ENCODE measurements around the gene ADGRV1.

Gene ADGRV1

DNA sequence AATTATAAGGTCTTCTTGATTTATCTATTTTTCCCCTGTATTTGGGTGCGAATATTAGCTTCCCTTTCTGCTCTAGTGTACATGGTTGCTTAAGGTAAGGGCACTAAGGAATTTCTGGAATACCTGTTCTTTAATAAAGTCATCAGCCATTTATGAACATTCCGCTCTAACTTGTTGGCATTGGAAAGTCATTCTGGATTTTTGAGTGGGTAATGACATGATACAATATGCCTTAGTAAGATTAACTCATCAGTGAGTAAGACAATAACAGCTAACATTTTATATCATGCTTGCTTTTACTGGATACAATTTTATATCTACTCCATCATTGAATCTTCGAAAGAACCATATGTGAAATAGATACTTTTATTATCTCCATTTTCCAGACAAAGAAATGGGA, 628.4 kb downstream of the ADGRV1 start:
- Histone ChIP-seq H3K27me3 (ENCODE audit: insufficient read depth, poor library complexity, severe bottlenecking) (no peaks in the 10 kb centered on the region), H3K4me3 (replicated peaks; ENCODE audit: insufficient read depth, low read length) (no peak overlapping the region), H3K27ac (replicated peaks) (no peak overlapping the region)
- no peak for TF ChIP-seq SPI1 (IDR thresholded peaks at IDR 0.05; ENCODE audit: borderline replicate concordance, low read depth)
- TF ChIP-seq CTCF (IDR thresholded peaks at IDR 0.05; ENCODE audit: insufficient read depth, low read length) = no peak
- no peak for TF ChIP-seq GABPA (IDR thresholded peaks at IDR 0.05; ENCODE audit: low read depth)
- no peak for DNase-seq (ENCODE audit: low read depth in 1 of 2, low spot score in 1 of 2)

DNA sequence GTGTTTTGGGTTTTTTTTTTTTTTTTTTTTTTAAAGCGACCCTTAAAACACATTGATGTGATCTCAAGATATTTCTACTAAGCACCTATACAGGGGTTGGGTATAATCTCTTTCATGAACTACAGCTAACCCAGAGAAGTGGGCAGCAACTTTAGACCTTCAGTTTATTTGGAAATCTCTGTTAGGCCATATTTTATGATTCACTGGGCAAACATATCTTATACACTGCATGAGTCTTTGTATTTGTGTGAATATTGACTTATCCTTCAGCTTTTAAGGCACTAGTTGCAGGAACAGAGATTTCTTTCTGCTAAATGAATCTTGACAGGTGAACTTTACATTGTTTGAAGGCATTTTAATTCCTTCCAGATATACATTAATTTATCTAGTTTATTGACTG, 630.2 kb downstream of the ADGRV1 start:
- no peak for DNase-seq (ENCODE audit: low read depth in 1 of 2, low spot score in 1 of 2)
- Histone ChIP-seq H3K4me3 (replicated peaks; ENCODE audit: insufficient read depth, low read length) (no peak overlapping the region), H3K27me3 (ENCODE audit: insufficient read depth, poor library complexity, severe bottlenecking) (no peaks in the 10 kb centered on the region), H3K27ac (replicated peaks) (no peak overlapping the region)
- TF ChIP-seq CTCF (IDR thresholded peaks at IDR 0.05; ENCODE audit: insufficient read depth, low read length) (no peak), SPI1 (IDR thresholded peaks at IDR 0.05; ENCODE audit: borderline replicate concordance, low read depth) (no peak), POLR2AphosphoS5 (IDR thresholded peaks at IDR 0.05; ENCODE audit: low read depth) (no peak), REST (IDR thresholded peaks at IDR 0.05; ENCODE audit: insufficient replicate concordance, low read depth) (no peak), GABPA (IDR thresholded peaks at IDR 0.05; ENCODE audit: low read depth) (no peak)

GRCh38 chr5:91189480-91190313, 631.1 kb downstream of the ADGRV1 start:
- no peak for TF ChIP-seq GABPA (IDR thresholded peaks at IDR 0.05; ENCODE audit: low read depth)
- no peak for TF ChIP-seq REST (IDR thresholded peaks at IDR 0.05; ENCODE audit: insufficient replicate concordance, low read depth)
- no peak for TF ChIP-seq POLR2AphosphoS5 (IDR thresholded peaks at IDR 0.05; ENCODE audit: low read depth)
- TF ChIP-seq SPI1 (IDR thresholded peaks at IDR 0.05; ENCODE audit: borderline replicate concordance, low read depth) = no peak
- H3K4me3 ChIP-seq (replicated peaks; ENCODE audit: insufficient read depth, low read length) = no peak overlapping the region
- no peaks in the 10 kb centered on the region for H3K27me3 ChIP-seq (ENCODE audit: insufficient read depth, poor library complexity, severe bottlenecking)
- DNase-seq (ENCODE audit: low read depth in 1 of 2, low spot score in 1 of 2) = no peak
- H3K27ac ChIP-seq (replicated peaks) = no peak overlapping the region

- no peak for DNase-seq (ENCODE audit: low read depth in 1 of 2, low spot score in 1 of 2)
- Histone ChIP-seq H3K27ac (replicated peaks) (no peak overlapping the region), H3K27me3 (ENCODE audit: insufficient read depth, poor library complexity, severe bottlenecking) (no peaks in the 10 kb centered on the region), H3K4me3 (replicated peaks; ENCODE audit: insufficient read depth, low read length) (no peak overlapping the region)
- TF ChIP-seq REST (IDR thresholded peaks at IDR 0.05; ENCODE audit: insufficient replicate concordance, low read depth) (no peak), SPI1 (IDR thresholded peaks at IDR 0.05; ENCODE audit: borderline replicate concordance, low read depth) (no peak), GABPA (IDR thresholded peaks at IDR 0.05; ENCODE audit: low read depth) (no peak), POLR2AphosphoS5 (IDR thresholded peaks at IDR 0.05; ENCODE audit: low read depth) (no peak), CTCF (IDR thresholded peaks at IDR 0.05; ENCODE audit: insufficient read depth, low read length) (no peak)
Observed at GRCh38 chr5:91190314-91190690, 631.7 kb downstream of the ADGRV1 start.

Data from HL-60 (cell line).